K562 treated with DMSO at 1 percent for 12 hours (cell line): ENCODE results near the gene KDM7A. TPM values are rescaled to one million over a fixed set of nuclear protein-coding genes. Genes with fewer than 3 reads are reported as not detected.

Experiments
- total RNA-seq: library from RNA; unstranded; fragments of 300-600 nt; gene quantifications from 2 replicates; pipeline ENCODE4 v1.2.3, GENCODE V29; 2022; ENCODE audit not compliant: insufficient read depth

Gene KDM7A, protein sequence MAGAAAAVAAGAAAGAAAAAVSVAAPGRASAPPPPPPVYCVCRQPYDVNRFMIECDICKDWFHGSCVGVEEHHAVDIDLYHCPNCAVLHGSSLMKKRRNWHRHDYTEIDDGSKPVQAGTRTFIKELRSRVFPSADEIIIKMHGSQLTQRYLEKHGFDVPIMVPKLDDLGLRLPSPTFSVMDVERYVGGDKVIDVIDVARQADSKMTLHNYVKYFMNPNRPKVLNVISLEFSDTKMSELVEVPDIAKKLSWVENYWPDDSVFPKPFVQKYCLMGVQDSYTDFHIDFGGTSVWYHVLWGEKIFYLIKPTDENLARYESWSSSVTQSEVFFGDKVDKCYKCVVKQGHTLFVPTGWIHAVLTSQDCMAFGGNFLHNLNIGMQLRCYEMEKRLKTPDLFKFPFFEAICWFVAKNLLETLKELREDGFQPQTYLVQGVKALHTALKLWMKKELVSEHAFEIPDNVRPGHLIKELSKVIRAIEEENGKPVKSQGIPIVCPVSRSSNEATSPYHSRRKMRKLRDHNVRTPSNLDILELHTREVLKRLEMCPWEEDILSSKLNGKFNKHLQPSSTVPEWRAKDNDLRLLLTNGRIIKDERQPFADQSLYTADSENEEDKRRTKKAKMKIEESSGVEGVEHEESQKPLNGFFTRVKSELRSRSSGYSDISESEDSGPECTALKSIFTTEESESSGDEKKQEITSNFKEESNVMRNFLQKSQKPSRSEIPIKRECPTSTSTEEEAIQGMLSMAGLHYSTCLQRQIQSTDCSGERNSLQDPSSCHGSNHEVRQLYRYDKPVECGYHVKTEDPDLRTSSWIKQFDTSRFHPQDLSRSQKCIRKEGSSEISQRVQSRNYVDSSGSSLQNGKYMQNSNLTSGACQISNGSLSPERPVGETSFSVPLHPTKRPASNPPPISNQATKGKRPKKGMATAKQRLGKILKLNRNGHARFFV
- 2.2 and 11.2 TPM in 2 replicates for total RNA-seq

DNA sequence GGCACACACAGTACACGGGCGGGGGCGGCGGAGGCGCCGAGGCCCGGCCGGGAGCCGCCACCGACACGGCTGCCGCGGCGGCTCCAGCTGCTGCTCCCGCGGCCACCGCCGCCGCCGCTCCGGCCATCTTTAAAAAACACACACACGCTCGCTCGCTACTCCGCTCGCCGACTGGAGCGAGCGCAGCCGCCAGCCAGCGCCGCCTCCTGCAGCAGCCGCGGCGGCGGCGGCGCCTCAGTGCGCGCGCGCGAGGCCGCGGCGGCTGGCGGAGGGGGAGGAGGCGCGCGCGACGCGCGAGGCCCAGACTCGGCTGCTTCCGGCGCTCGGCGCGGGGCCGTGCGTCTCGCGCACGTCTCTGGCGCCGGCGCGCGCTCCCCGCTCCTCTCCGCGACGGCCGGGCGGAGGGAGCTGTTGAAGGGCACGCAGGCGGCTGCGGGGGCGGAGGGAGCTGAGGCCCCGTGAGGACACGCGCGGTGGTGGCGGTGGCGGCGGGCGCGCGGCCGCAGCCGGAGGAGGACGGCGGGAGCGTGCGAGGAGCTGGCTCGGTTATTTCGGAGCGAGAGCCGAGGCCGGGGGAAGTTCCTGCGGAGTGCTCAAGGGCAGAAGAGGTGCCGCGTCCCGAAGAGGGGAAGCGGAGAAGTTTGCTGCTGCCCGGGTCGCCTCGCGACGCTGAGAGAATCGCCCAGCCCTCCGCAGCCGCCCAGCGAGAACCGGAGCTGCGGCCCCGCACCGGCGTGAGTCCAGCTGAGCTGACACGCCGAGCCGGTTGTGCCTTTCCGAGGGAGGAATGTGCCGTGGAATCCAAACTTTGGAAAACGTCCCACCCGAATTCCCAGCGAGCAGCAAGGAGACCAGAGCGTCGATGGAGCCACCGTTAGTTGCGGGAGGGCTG is at the start of gene KDM7A:
Gene KDM7A (minus strand): TSS at position 173 of the 892 bp plus-strand sequence. CDS start 46 bp downstream, at position 127.

DNA sequence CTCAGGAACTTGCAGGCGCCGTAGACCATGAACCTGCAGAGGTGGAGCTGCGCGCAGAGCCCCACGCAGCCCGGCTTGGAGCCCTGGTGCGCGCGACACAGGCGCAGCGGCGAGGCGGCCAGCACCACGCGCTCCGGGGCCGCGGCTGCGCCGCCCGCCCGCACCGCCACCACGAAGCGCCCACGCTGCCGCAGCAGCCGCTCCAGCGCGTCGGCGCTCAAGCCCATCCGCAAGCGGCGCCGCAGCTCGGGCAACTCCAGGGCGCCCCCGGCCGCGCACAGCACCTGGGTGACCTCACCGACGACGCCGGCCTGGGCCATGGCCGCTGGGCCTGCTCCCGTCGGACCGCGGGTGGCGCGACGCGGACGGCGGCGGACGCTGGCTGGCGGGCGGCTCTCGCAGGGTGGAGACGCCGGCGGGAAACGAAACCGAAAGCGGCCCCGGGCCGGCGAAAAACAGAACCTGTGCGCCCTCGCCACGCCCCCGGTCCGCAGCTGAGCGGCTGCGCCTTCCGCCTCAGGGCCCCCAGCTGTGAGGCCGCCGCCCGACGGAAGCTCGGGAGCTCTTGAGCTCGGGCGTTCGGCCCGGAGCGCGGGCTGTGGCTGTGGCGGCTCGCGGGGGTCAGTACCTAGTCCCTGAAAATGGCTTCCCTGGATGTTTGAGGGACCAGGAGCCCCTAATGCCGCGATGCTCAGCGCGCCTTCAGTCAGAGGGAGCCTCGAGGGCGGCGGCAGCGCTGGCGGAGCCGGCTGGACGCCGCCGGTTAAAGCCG is 114.1 kb downstream of the KDM7A start, which contains the start of gene PARP12:
Gene PARP12 (minus strand): TSS at position 424 of the 772 bp plus-strand sequence. CDS start 104 bp downstream, at position 320.

Other genes starting within 250 kb of the KDM7A start
- 25.9 and 42.1 TPM in 2 replicates for gene PARP12, start 114.0 kb downstream of the KDM7A start, total RNA-seq
- gene SLC37A3, start 221.5 kb upstream of the KDM7A start, total RNA-seq: 9.1 and 37.3 TPM in 2 replicates
- gene RAB19, start 227.1 kb upstream of the KDM7A start, total RNA-seq: not detected in 2 replicates